Upper lobe of left lung (tissue), 4 donors: Measurements from ENCODE around the gene ABL1.

Experiments
- CTCF ChIP-seq, 6 experiments: fragments of 450-650 bp in 4 of 6; fragments of 200-600 bp in 2 of 6; sonication (generic) in 2 of 6; IDR thresholded peaks; one replicate each; pipeline ENCODE4 v1.5.1; 2016 to 2019; ENCODE audit warnings: antibody characterized with exemption in 6 of 6
- POLR2A ChIP-seq, 4 donors: fragments of 450-650 bp; IDR thresholded peaks; one replicate each; pipeline ENCODE4 v1.5.1; 2016 to 2017; ENCODE audit warnings: antibody characterized with exemption in 4 of 4, mild to moderate bottlenecking in 2 of 4

GRCh38 chr9:130825809-130826208 is 9.2 kb upstream of the ABL1 start:
- TF ChIP-seq POLR2A (IDR thresholded peaks at IDR 0.05): no peak
- no peak for TF ChIP-seq CTCF (IDR thresholded peaks at IDR 0.05)
